C4-2B (cell line): ENCODE measurements around the gene TTC28.
"Not testable (repeated sequence)": the region's sequence is repeated elsewhere in the genome, so short reads cannot be mapped to it uniquely, and the experiment has no call there.

Experiments used
- ZFX ChIP-seq: fragments of 450-650 bp; IDR thresholded peaks from 2 replicates; pipeline ENCODE4 v1.6.1; 2017
- TF ChIP-seq, protein P1 (sequence below): fragments of 450-650 bp; conservative IDR thresholded peaks from 2 replicates; pipeline ENCODE4 v1.5.1; 2017; ENCODE audit warnings: mild to moderate bottlenecking

- TF ChIP-seq, protein P1, sequence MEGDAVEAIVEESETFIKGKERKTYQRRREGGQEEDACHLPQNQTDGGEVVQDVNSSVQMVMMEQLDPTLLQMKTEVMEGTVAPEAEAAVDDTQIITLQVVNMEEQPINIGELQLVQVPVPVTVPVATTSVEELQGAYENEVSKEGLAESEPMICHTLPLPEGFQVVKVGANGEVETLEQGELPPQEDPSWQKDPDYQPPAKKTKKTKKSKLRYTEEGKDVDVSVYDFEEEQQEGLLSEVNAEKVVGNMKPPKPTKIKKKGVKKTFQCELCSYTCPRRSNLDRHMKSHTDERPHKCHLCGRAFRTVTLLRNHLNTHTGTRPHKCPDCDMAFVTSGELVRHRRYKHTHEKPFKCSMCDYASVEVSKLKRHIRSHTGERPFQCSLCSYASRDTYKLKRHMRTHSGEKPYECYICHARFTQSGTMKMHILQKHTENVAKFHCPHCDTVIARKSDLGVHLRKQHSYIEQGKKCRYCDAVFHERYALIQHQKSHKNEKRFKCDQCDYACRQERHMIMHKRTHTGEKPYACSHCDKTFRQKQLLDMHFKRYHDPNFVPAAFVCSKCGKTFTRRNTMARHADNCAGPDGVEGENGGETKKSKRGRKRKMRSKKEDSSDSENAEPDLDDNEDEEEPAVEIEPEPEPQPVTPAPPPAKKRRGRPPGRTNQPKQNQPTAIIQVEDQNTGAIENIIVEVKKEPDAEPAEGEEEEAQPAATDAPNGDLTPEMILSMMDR: not testable (repeated sequence)
- TF ChIP-seq ZFX: not testable (repeated sequence)
These were observed at the start of gene TTC28 for GRCh38 chr22:28679611-28680287.
